PC-9 (cell line): Measurements from ENCODE around the gene RNF212. TPM values are rescaled to one million over a fixed set of nuclear protein-coding genes. Genes with fewer than 3 reads are reported as not detected.

Experiments
- BruUV-seq: library from RNA; stranded (reverse); fragments of 400-500 nt; replicated peaks from 2 replicates; lab custom pipeline; 2021; lab: Mats Ljungman, UMichigan
- CTCF ChIA-PET: fragments of 300-600 bp; sonication (Branson Sonifier 250); formaldehyde crosslinking; loops from one replicate; lab custom pipeline; 2022; ENCODE audit warnings: antibody characterized with exemption; lab: Charles Lee
- POLR2A ChIA-PET: fragments of 300-600 bp; sonication (Branson Sonifier 250); formaldehyde crosslinking; loops from one replicate; lab custom pipeline; 2022; ENCODE audit warnings: antibody characterized with exemption; ENCODE audit not compliant: unreplicated experiment; lab: Charles Lee
- DNase-seq, 2 experiments: peaks; one replicate each; pipeline versions ENCODE4 v3.0.0 to v3.0.0-alpha.2; 2015 to 2022; ENCODE audit warnings: mixed read lengths in 1 of 2
- H2AFZ ChIP-seq: fragments of 200-600 bp; sonication (generic); 2 replicates; pipeline ENCODE4 v1.8.1; 2017; ENCODE audit warnings: antibody characterized with exemption
- H3F3A ChIP-seq: fragments of 200-600 bp; sonication (generic); 2 replicates; pipeline ENCODE4 v1.8.1; 2017; ENCODE audit warnings: antibody characterized with exemption, mild to moderate bottlenecking, low read depth; ENCODE audit not compliant: insufficient read depth
- H3K27ac ChIP-seq: fragments of 200-600 bp; sonication (generic); 2 replicates; pipeline ENCODE4 v1.6.1; 2016; ENCODE audit warnings: mixed run types
- H3K27me3 ChIP-seq: fragments of 200-600 bp; sonication (generic); 2 replicates; pipeline ENCODE4 v1.6.1; 2016; ENCODE audit warnings: low read depth, mixed run types; ENCODE audit not compliant: insufficient read depth
- H3K36me3 ChIP-seq: fragments of 200-600 bp; sonication (generic); 2 replicates; pipeline ENCODE4 v1.6.1; 2016; ENCODE audit warnings: low read depth, mixed run types
- H3K4me1 ChIP-seq: fragments of 200-600 bp; sonication (generic); replicated peaks from 2 replicates; pipeline ENCODE4 v1.6.1; 2016; ENCODE audit warnings: mixed run types; ENCODE audit not compliant: insufficient read depth
- H3K4me2 ChIP-seq: fragments of 200-600 bp; sonication (generic); 2 replicates; pipeline ENCODE4 v1.6.1; 2017; ENCODE audit warnings: mixed run types
- H3K4me3 ChIP-seq: fragments of 200-600 bp; sonication (generic); 2 replicates; pipeline ENCODE4 v1.6.1; 2016; ENCODE audit warnings: mixed run types
- H3K79me2 ChIP-seq: fragments of 200-600 bp; sonication (generic); 2 replicates; pipeline ENCODE4 v1.6.1; 2017; ENCODE audit warnings: low read depth, mixed run types
- H3K9me2 ChIP-seq: fragments of 200-600 bp; sonication (generic); 2 replicates; pipeline ENCODE4 v1.8.1; 2017; ENCODE audit warnings: mild to moderate bottlenecking; ENCODE audit not compliant: insufficient read depth
- H3K9me3 ChIP-seq: fragments of 200-600 bp; sonication (generic); 2 replicates; pipeline ENCODE4 v1.8.1; 2016; ENCODE audit warnings: low read depth; ENCODE audit not compliant: insufficient read depth
- H4K20me1 ChIP-seq: fragments of 200-600 bp; sonication (generic); 2 replicates; pipeline ENCODE4 v1.8.1; 2017; ENCODE audit not compliant: insufficient read depth
- EZH2 ChIP-seq: fragments of 200-600 bp; sonication (generic); IDR thresholded peaks from 2 replicates; pipeline ENCODE4 v1.8.0; 2017; ENCODE audit warnings: antibody characterized with exemption, low read depth
- intact Hi-C: fragments of 100-400 bp; cut with micrococcal nuclease; formaldehyde crosslinking; loops from one replicate; pipeline ENCODE4 v1.10.0; 2022; ENCODE audit not compliant: unreplicated experiment
- total RNA-seq: library from RNA; stranded (reverse); gene quantifications from 2 replicates; pipeline ENCODE4 v1.2.3, GENCODE V29; 2021
- TF ChIP-seq, protein P1 (sequence below): fragments of 200-600 bp; sonication (generic); conservative IDR thresholded peaks from 2 replicates; pipeline ENCODE4 v1.6.1; 2017; ENCODE audit warnings: mixed run types, antibody characterized with exemption, mild to moderate bottlenecking, moderate library complexity

RNF212 gene
- total RNA-seq, 1 experiment from 2014 or later, result 4.2 TPM

DNA sequence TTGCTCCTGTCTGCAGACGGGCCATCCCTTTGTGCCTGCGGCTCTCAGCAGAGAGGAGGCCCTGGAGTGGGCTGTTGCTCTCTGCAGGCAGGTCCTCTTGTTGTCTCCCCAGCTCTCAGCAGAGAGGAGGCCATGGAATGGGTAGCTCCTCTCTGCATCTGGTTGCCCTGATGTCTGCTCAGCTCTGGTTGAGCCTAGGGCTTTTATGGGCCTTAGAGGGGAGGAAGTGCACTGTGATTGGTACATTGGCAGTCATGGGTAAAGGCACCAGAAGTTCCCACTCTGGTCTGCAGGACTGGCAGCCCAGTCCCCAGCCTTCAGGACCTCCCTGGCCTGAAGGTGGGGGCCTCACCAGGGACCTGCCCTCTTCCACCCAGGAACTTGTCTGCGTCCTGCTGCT, 37.5 kb upstream of the RNF212 start:
- POLR2A ChIA-PET, result no interaction called here
- no TSS peak for BruUV-seq
- Histone ChIP-seq H3K27ac (no peak overlapping the region), H3K36me3 (no peaks in the 10 kb centered on the region), H3K27me3 (peaks cover 79% of the 10 kb centered on the region), H3K9me2 (no peaks in the 10 kb centered on the region), H2AFZ (no peak overlapping the region), H3K9me3 (no peaks in the 10 kb centered on the region), H3K4me1 (peaks cover 5% of the 10 kb centered on the region; the same call in 1 of the 2 replicates), H3F3A (no peaks in the 10 kb centered on the region), H3K4me3 (no peak overlapping the region), H3K79me2 (no peaks in the 10 kb centered on the region), H3K4me2 (no peak overlapping the region), H4K20me1 (no peaks in the 10 kb centered on the region)
- no peak for DNase-seq
- TF ChIP-seq EZH2, result no peak
- TF ChIP-seq, protein P1, sequence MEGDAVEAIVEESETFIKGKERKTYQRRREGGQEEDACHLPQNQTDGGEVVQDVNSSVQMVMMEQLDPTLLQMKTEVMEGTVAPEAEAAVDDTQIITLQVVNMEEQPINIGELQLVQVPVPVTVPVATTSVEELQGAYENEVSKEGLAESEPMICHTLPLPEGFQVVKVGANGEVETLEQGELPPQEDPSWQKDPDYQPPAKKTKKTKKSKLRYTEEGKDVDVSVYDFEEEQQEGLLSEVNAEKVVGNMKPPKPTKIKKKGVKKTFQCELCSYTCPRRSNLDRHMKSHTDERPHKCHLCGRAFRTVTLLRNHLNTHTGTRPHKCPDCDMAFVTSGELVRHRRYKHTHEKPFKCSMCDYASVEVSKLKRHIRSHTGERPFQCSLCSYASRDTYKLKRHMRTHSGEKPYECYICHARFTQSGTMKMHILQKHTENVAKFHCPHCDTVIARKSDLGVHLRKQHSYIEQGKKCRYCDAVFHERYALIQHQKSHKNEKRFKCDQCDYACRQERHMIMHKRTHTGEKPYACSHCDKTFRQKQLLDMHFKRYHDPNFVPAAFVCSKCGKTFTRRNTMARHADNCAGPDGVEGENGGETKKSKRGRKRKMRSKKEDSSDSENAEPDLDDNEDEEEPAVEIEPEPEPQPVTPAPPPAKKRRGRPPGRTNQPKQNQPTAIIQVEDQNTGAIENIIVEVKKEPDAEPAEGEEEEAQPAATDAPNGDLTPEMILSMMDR, result no peak
- CTCF ChIA-PET, result no interaction called here
- intact Hi-C loops, result no loop called here

GRCh38 chr4:1139860-1140259, 26.5 kb upstream of the RNF212 start:
- CTCF ChIA-PET, result no interaction called here
- DNase-seq, result no peak
- Histone ChIP-seq H3K9me3 (no peaks in the 10 kb centered on the region), H3K4me1 (no peaks in the 10 kb centered on the region), H4K20me1 (no peaks in the 10 kb centered on the region), H3K9me2 (no peaks in the 10 kb centered on the region), H3K27ac (no peak overlapping the region), H3K36me3 (no peaks in the 10 kb centered on the region), H3F3A (no peaks in the 10 kb centered on the region), H3K4me2 (no peak overlapping the region), H2AFZ (no peak overlapping the region), H3K4me3 (no peak overlapping the region), H3K79me2 (no peaks in the 10 kb centered on the region), H3K27me3 (peaks cover 71% of the 10 kb centered on the region)
- intact Hi-C loops, result no loop called here
- BruUV-seq, result no TSS peak
- TF ChIP-seq EZH2, result no peak
- TF ChIP-seq, protein P1, result no peak
- POLR2A ChIA-PET, result no interaction called here

DNA sequence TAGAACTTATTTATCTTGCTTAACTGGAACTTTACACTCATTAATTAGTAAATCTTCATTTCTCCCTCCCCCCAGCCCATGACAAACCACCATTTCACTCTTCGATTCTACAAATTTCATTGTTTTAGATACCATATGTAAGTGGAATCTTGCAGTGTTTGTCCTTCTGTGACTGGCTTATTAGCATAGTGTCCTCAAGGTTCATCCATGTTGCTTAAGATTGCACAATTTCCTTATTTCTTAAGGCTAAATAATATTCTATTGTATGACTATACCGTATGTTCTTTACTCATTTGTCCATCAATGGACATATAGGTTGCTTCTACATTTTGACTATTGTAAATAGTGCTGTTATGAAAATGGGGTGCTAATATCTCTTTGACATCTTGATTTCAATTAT, 24.5 kb upstream of the RNF212 start:
- no peak overlapping the region for H3K4me3 ChIP-seq
- no peaks in the 10 kb centered on the region for H3K9me3 ChIP-seq
- peak overlapping the region; percentile 17; the same call in 1 of the 2 replicates for H3K4me2 ChIP-seq
- intact Hi-C loops, result no loop called here
- no TSS peak for BruUV-seq
- no peak overlapping the region for H3K27ac ChIP-seq
- CTCF ChIA-PET, result interaction anchor here (0.7 kb wide), 1 partner anchor 148 kb away, joined by 4 read pairs; no protein-coding TSS in a partner anchor
- H3K27me3 ChIP-seq, result peaks cover 78% of the 10 kb centered on the region
- TF ChIP-seq, protein P1, result no peak
- no peak for TF ChIP-seq EZH2
- H3K4me1 ChIP-seq, result no peaks in the 10 kb centered on the region
- H3K79me2 ChIP-seq, result no peaks in the 10 kb centered on the region
- no peaks in the 10 kb centered on the region for H3F3A ChIP-seq
- POLR2A ChIA-PET, result interaction anchor here (0.5 kb wide), 1 partner anchor 82 kb away, joined by 11 read pairs; no protein-coding TSS in a partner anchor
- no peaks in the 10 kb centered on the region for H3K9me2 ChIP-seq
- DNase-seq, result no peak
- no peaks in the 10 kb centered on the region for H3K36me3 ChIP-seq
- H4K20me1 ChIP-seq, result no peaks in the 10 kb centered on the region
- no peak overlapping the region for H2AFZ ChIP-seq
